HepG2 (cell line): ENCODE data around the gene RAPGEFL1. TPM values are rescaled to one million over a fixed set of nuclear protein-coding genes. Genes with fewer than 3 reads are reported as not detected.

Experiments
- BCL3 ChIP-seq: sonication (generic); formaldehyde crosslinking; IDR thresholded peaks from 2 replicates; pipeline ENCODE4 v1.5.1; 2020; ENCODE audit warnings: mild to moderate bottlenecking, missing genetic modification reagents, moderate library complexity
- CEBPG ChIP-seq: IDR thresholded peaks from 2 replicates; pipeline ENCODE4 v1.6.1; 2016
- CREBL2 ChIP-seq: sonication (generic); formaldehyde crosslinking; IDR thresholded peaks from 2 replicates; pipeline ENCODE4 v1.8.1; 2023; ENCODE audit warnings: missing genetic modification reagents, mild to moderate bottlenecking, borderline replicate concordance
- EZH2 ChIP-seq: conservative IDR thresholded peaks from 2 replicates; pipeline ENCODE4 v1.6.1; 2012; ENCODE audit warnings: mild to moderate bottlenecking, low read depth, low read length, moderate library complexity
- FOXC1 ChIP-seq: sonication (generic); formaldehyde crosslinking; IDR thresholded peaks from 2 replicates; pipeline ENCODE4 v1.8.0; 2022; ENCODE audit warnings: mild to moderate bottlenecking, missing genetic modification reagents, borderline replicate concordance
- HNRNPUL1 ChIP-seq: fragments of 200-400 bp; formaldehyde crosslinking; IDR thresholded peaks from 2 replicates; pipeline ENCODE4 v1.6.1; 2017; ENCODE audit warnings: low read depth, mild to moderate bottlenecking, low read length, moderate library complexity
- JDP2 ChIP-seq: sonication (generic); formaldehyde crosslinking; IDR thresholded peaks from 2 replicates; pipeline ENCODE4 v1.8.1; 2022; ENCODE audit warnings: missing genetic modification reagents, borderline replicate concordance
- MXD1 ChIP-seq: sonication (generic); formaldehyde crosslinking; IDR thresholded peaks from 2 replicates; pipeline ENCODE4 v1.4.0; 2020; ENCODE audit warnings: mild to moderate bottlenecking, missing genetic modification reagents
- MYNN ChIP-seq: sonication (generic); formaldehyde crosslinking; IDR thresholded peaks from 2 replicates; pipeline ENCODE4 v1.4.0; 2020; ENCODE audit warnings: mild to moderate bottlenecking, low read depth, missing genetic modification reagents
- SCMH1 ChIP-seq: sonication (generic); formaldehyde crosslinking; IDR thresholded peaks from 2 replicates; pipeline ENCODE4 v1.9.0; 2021; ENCODE audit warnings: missing genetic modification reagents, mild to moderate bottlenecking, borderline replicate concordance
- SMAD9 ChIP-seq: sonication (generic); formaldehyde crosslinking; IDR thresholded peaks from 2 replicates; pipeline ENCODE4 v1.5.1; 2020; ENCODE audit warnings: mild to moderate bottlenecking, missing genetic modification reagents
- XBP1 ChIP-seq: sonication (generic); formaldehyde crosslinking; IDR thresholded peaks from 2 replicates; pipeline ENCODE4 v1.5.0; 2020; ENCODE audit warnings: missing genetic modification reagents
- XRCC5 ChIP-seq: fragments of 200-400 bp; formaldehyde crosslinking; optimal IDR thresholded peaks from 2 replicates; pipeline ENCODE3; 2017; ENCODE audit warnings: mild to moderate bottlenecking, low read length
- YEATS4 ChIP-seq: sonication (generic); formaldehyde crosslinking; IDR thresholded peaks from 2 replicates; pipeline ENCODE4 v1.4.0; 2020; ENCODE audit warnings: missing genetic modification reagents, borderline replicate concordance
- ZFP82 ChIP-seq: sonication (generic); formaldehyde crosslinking; IDR thresholded peaks from 2 replicates; pipeline ENCODE4 v1.5.1; 2020; ENCODE audit warnings: mild to moderate bottlenecking, missing genetic modification reagents, borderline replicate concordance
- ZNF10 ChIP-seq: sonication (generic); formaldehyde crosslinking; IDR thresholded peaks from 2 replicates; pipeline ENCODE4 v1.4.0; 2020; ENCODE audit warnings: mild to moderate bottlenecking, low read depth, missing genetic modification reagents, borderline replicate concordance
- ZNF12 ChIP-seq: sonication (generic); formaldehyde crosslinking; IDR thresholded peaks from 2 replicates; pipeline ENCODE4 v1.5.0; 2020; ENCODE audit warnings: missing genetic modification reagents
- ZNF17 ChIP-seq: sonication (generic); formaldehyde crosslinking; IDR thresholded peaks from 2 replicates; pipeline ENCODE4 v1.5.0; 2020; ENCODE audit warnings: mild to moderate bottlenecking, missing genetic modification reagents
- ZNF20 ChIP-seq: sonication (generic); formaldehyde crosslinking; IDR thresholded peaks from 2 replicates; pipeline ENCODE4 v1.4.0; 2020; ENCODE audit warnings: mild to moderate bottlenecking, moderate library complexity, missing genetic modification reagents
- ZNF205 ChIP-seq: IDR thresholded peaks from 2 replicates; pipeline ENCODE4 v1.6.1; 2018; ENCODE audit warnings: missing biosample characterization, missing genetic modification reagents
- ZNF326 ChIP-seq: sonication (generic); formaldehyde crosslinking; IDR thresholded peaks from 2 replicates; pipeline ENCODE4 v1.4.0; 2020; ENCODE audit warnings: missing genetic modification reagents, borderline replicate concordance
- ZNF432 ChIP-seq: sonication (generic); formaldehyde crosslinking; IDR thresholded peaks from 2 replicates; pipeline ENCODE4 v1.5.0; 2020; ENCODE audit warnings: missing genetic modification reagents, mild to moderate bottlenecking, borderline replicate concordance
- ZNF530 ChIP-seq: sonication (generic); formaldehyde crosslinking; IDR thresholded peaks from 2 replicates; pipeline ENCODE4 v1.5.0; 2020; ENCODE audit warnings: low read depth, mild to moderate bottlenecking, missing genetic modification reagents
- ZNF569 ChIP-seq: sonication (generic); formaldehyde crosslinking; IDR thresholded peaks from 2 replicates; pipeline ENCODE4 v1.5.0; 2020; ENCODE audit warnings: mild to moderate bottlenecking, missing genetic modification reagents, moderate library complexity, borderline replicate concordance
- ZNF589 ChIP-seq: sonication (generic); formaldehyde crosslinking; conservative IDR thresholded peaks from 2 replicates; pipeline ENCODE4 v1.8.0; 2022; ENCODE audit warnings: mild to moderate bottlenecking, moderate library complexity, missing genetic modification reagents
- ZNF691 ChIP-seq: sonication (generic); formaldehyde crosslinking; IDR thresholded peaks from 2 replicates; pipeline ENCODE4 v1.4.0; 2020; ENCODE audit warnings: missing genetic modification reagents, low read depth, mild to moderate bottlenecking, borderline replicate concordance
- polyA plus RNA-seq, 8 experiments: library from polyadenylated mRNA; depleted of rRNA in 3 of 8; stranded (reverse) in 7 of 8; unstranded in 1 of 8; fragments of >200 nt; fragmentation: Illumina TruSeq in 4 of 8; extraction: Trizol in 4 of 8; gene quantifications; 2 replicates each; pipeline versions ENCODE4 v1.2.1 to v1.2.3, GENCODE V29; 2011 to 2016; ENCODE audit warnings: low read depth in 4 of 8, missing spikeins in 1 of 8, mixed read lengths in 1 of 8; ENCODE audit not compliant: insufficient read depth in 1 of 8
- total RNA-seq, 5 experiments: library from RNA; depleted of rRNA; stranded (reverse); fragments of >200 nt; fragmentation: Illumina TruSeq; extraction: Trizol; gene quantifications; 2 replicates each; pipeline ENCODE4 v1.2.3, GENCODE V29; 2016; ENCODE audit warnings: low read depth in 1 of 5

Gene RAPGEFL1
- total and polyA plus RNA-seq, 2 of the 13 experiments (the other 11 are each of a cell fraction or from before 2014, with no cell fraction given) = 4.5 to 7.8 TPM

GRCh38 chr17:40218740-40219593, 41.7 kb downstream of the RAPGEFL1 start, which contains the start of gene WIPF2 (continued):
- TF ChIP-seq ZNF20 (CRISPR knock-in tag) (0 out of 2 replicates have a peak, but pooled peaks have one; percentile 75), ZNF12 (CRISPR knock-in tag) (no peak), YEATS4 (CRISPR knock-in tag) (peak; percentile 73; the same call in 1 of the 2 replicates), SCMH1 (CRISPR knock-in tag) (no peak), XBP1 (CRISPR knock-in tag) (no peak), ZNF530 (CRISPR knock-in tag) (no peak), ZFP82 (CRISPR knock-in tag) (peak; percentile 53; the same call in 1 of the 2 replicates), XRCC5 (peak; percentile 87), MXD1 (peak; percentile 55; the same call in 1 of the 2 replicates), ZNF432 (no peak), FOXC1 (CRISPR knock-in tag) (no peak), BCL3 (no peak), ZNF17 (no peak), ZNF691 (CRISPR knock-in tag) (peak; percentile 84; the same call in 1 of the 2 replicates), ZNF569 (CRISPR knock-in tag) (no peak), SMAD9 (no peak), EZH2 (no peak), ZNF589 (peak; percentile 69; the same call in 1 of the 2 replicates), ZNF10 (CRISPR knock-in tag) (no peak), HNRNPUL1 (no peak), JDP2 (CRISPR knock-in tag) (no peak), ZNF205 (CRISPR knock-in tag) (0 out of 2 replicates have a peak, but pooled peaks have one; percentile 16), CEBPG (CRISPR knock-in tag) (no peak), ZNF326 (CRISPR knock-in tag) (no peak), MYNN (no peak; the same call in 1 of the 2 replicates), CREBL2 (CRISPR knock-in tag) (no peak)
